HG03469 (cell line): Measurements from ENCODE around the gene PDS5A.
"Not testable (repeated sequence)": the region's sequence is repeated elsewhere in the genome, so short reads cannot be mapped to it uniquely, and the experiment has no call there.

Experiments used
- ATAC-seq: cut with Tn5 transposase; IDR thresholded peaks from one replicate; pipeline ENCODE4 v1.9.1; 2021; ENCODE audit warnings: mild to moderate bottlenecking, moderate library complexity, moderate number of reproducible peaks; ENCODE audit not compliant: unreplicated experiment

PDS5A gene

GRCh38 chr4:39908284-39908683 is 69.4 kb downstream of the PDS5A start:
- no peak for ATAC-seq

GRCh38 chr4:39905656-39906055 is 72.1 kb downstream of the PDS5A start:
- ATAC-seq, result no peak

- ATAC-seq, result not testable (repeated sequence)
Observed at GRCh38 chr4:39905019-39905418, 72.7 kb downstream of the PDS5A start.

GRCh38 chr4:39900966-39901365 is 76.7 kb downstream of the PDS5A start:
- no peak for ATAC-seq

GRCh38 chr4:39899291-39899690 is 78.4 kb downstream of the PDS5A start:
- ATAC-seq, result no peak

GRCh38 chr4:39898015-39898414 is 79.7 kb downstream of the PDS5A start:
- no peak for ATAC-seq

GRCh38 chr4:39893693-39894072 is 84.0 kb downstream of the PDS5A start:
- no peak for ATAC-seq

- no peak for ATAC-seq
Observed at GRCh38 chr4:39892988-39893692, 84.6 kb downstream of the PDS5A start.

- ATAC-seq, result no peak
Observed at GRCh38 chr4:39889226-39889625, 88.5 kb downstream of the PDS5A start.

GRCh38 chr4:39888541-39888940 is 89.2 kb downstream of the PDS5A start:
- no peak for ATAC-seq

GRCh38 chr4:39883646-39884045 is 94.1 kb downstream of the PDS5A start:
- no peak for ATAC-seq

- ATAC-seq, result no peak
Observed at GRCh38 chr4:39881789-39882188, 95.9 kb downstream of the PDS5A start.

GRCh38 chr4:39877971-39878370 is 99.7 kb downstream of the PDS5A start:
- no peak for ATAC-seq

- no peak for ATAC-seq
Observed at GRCh38 chr4:39873823-39874222, 103.9 kb downstream of the PDS5A start.

- ATAC-seq, result no peak
Observed at GRCh38 chr4:39865280-39865679, 112.4 kb downstream of the PDS5A start.

- no peak for ATAC-seq
Observed at GRCh38 chr4:39864391-39864790, 113.3 kb downstream of the PDS5A start.

- no peak for ATAC-seq
Observed at GRCh38 chr4:39860804-39861203, 116.9 kb downstream of the PDS5A start.

GRCh38 chr4:39855909-39856512 is 121.7 kb downstream of the PDS5A start:
- no peak for ATAC-seq

- ATAC-seq, result no peak
Observed at GRCh38 chr4:39852636-39853035, 125.1 kb downstream of the PDS5A start.

- no peak for ATAC-seq
Observed at GRCh38 chr4:39850727-39851126, 127.0 kb downstream of the PDS5A start.

- no peak for ATAC-seq
Observed at GRCh38 chr4:39846705-39847104, 131.0 kb downstream of the PDS5A start.

GRCh38 chr4:39846120-39846519 is 131.6 kb downstream of the PDS5A start:
- ATAC-seq, result no peak

- ATAC-seq, result no peak
Observed at GRCh38 chr4:39841894-39842293, 135.8 kb downstream of the PDS5A start.
